GM21367 (cell line): ENCODE measurements around the gene NBR1.
"Not testable (repeated sequence)": the region's sequence is repeated elsewhere in the genome, so short reads cannot be mapped to it uniquely, and the experiment has no call there.

ENCODE experiments used
- ATAC-seq: cut with Tn5 transposase; IDR thresholded peaks from one replicate; pipeline ENCODE4 v1.9.1; 2021; ENCODE audit not compliant: unreplicated experiment

The NBR1 gene

GRCh38 chr17:43213545-43213944 is 42.5 kb downstream of the NBR1 start:
- ATAC-seq, result no peak

GRCh38 chr17:43215341-43215740 is 44.3 kb downstream of the NBR1 start:
- ATAC-seq, result no peak

- ATAC-seq, result no peak
Observed at GRCh38 chr17:43216369-43216761, 45.4 kb downstream of the NBR1 start.

GRCh38 chr17:43216762-43217613 is 46.0 kb downstream of the NBR1 start:
- ATAC-seq, result no peak

- ATAC-seq, result no peak
Observed at GRCh38 chr17:43217614-43218087, 46.6 kb downstream of the NBR1 start.

GRCh38 chr17:43219001-43219400 is 48.0 kb downstream of the NBR1 start:
- no peak for ATAC-seq

- ATAC-seq, result no peak
Observed at GRCh38 chr17:43219746-43220380, 48.8 kb downstream of the NBR1 start.

GRCh38 chr17:43220511-43221125 is 49.6 kb downstream of the NBR1 start:
- ATAC-seq, result no peak

GRCh38 chr17:43224146-43224705 is 53.2 kb downstream of the NBR1 start:
- no peak for ATAC-seq

- ATAC-seq, result no peak
Observed at GRCh38 chr17:43226393-43226792, 55.4 kb downstream of the NBR1 start.

GRCh38 chr17:43228020-43228782 is 57.2 kb downstream of the NBR1 start, which contains the start of gene CCDC200:
Gene CCDC200 (minus strand): TSS chr17:43228623. CDS start chr17:43228554, 69 bp downstream.
- not testable (repeated sequence) for ATAC-seq

GRCh38 chr17:43231205-43232020 is 60.4 kb downstream of the NBR1 start:
- ATAC-seq, result not testable (repeated sequence)

GRCh38 chr17:43232021-43232699 is 61.1 kb downstream of the NBR1 start:
- ATAC-seq, result not testable (repeated sequence)

GRCh38 chr17:43233263-43233662 is 62.2 kb downstream of the NBR1 start:
- not testable (repeated sequence) for ATAC-seq

GRCh38 chr17:43233877-43234276 is 62.9 kb downstream of the NBR1 start, which contains the start of gene RNU2-1:
Gene RNU2-1 (minus strand): TSS chr17:43233977.
- ATAC-seq, result not testable (repeated sequence)

- not testable (repeated sequence) for ATAC-seq
Observed at GRCh38 chr17:43239597-43239996, 68.6 kb downstream of the NBR1 start.

- not testable (repeated sequence) for ATAC-seq
Observed at GRCh38 chr17:43240596-43241352, 69.8 kb downstream of the NBR1 start.

GRCh38 chr17:43246456-43246855 is 75.4 kb downstream of the NBR1 start:
- not testable (repeated sequence) for ATAC-seq
